ENCODE data around the gene COX20. TPM values are rescaled to one million over a fixed set of nuclear protein-coding genes. Genes with fewer than 3 reads are reported as not detected.

The COX20 gene
- total RNA-seq, 4 donors from 2014 or later: 81.7 to 120 (median 96.0) TPM

GRCh38 chr1:244800821-244801220 is 34.6 kb upstream of the COX20 start:
- Histone ChIP-seq H3K9me3 (no peaks in the 10 kb centered on the region), H3K4me3 (no peak overlapping the region), H3K4me1 (no peaks in the 10 kb centered on the region), H3K36me3 (no peaks in the 10 kb centered on the region), H3K27me3 (no peaks in the 10 kb centered on the region), H3K27ac (no peak overlapping the region)
- 86 to 100% methylated on average over 6 of the region's 9 CpGs for WGBS, 2 donors (ENCODE audit: low coverage in 1 of 2)
- TF ChIP-seq POLR2A (IDR thresholded peaks at IDR 0.05): no peak
- TF ChIP-seq POLR2AphosphoS5 (IDR thresholded peaks at IDR 0.05): no peak
- no peak for TF ChIP-seq CTCF (IDR thresholded peaks at IDR 0.05)
- TF ChIP-seq EP300 (IDR thresholded peaks at IDR 0.05): no peak
- no peak for ATAC-seq

- Histone ChIP-seq H3K27ac (no peak overlapping the region), H3K4me3 (no peak overlapping the region), H3K4me1 (no peaks in the 10 kb centered on the region), H3K36me3 (no peaks in the 10 kb centered on the region), H3K9me3 (no peaks in the 10 kb centered on the region), H3K27me3 (no peaks in the 10 kb centered on the region)
- TF ChIP-seq POLR2A (IDR thresholded peaks at IDR 0.05) (no peak), CTCF (IDR thresholded peaks at IDR 0.05) (peak; percentile 35 to 65 (median 60)), EP300 (IDR thresholded peaks at IDR 0.05) (no peak), POLR2AphosphoS5 (IDR thresholded peaks at IDR 0.05) (no peak)
- WGBS, 2 donors (ENCODE audit: low coverage in 1 of 2): 36 to 47% methylated on average over 14 of the region's 14 CpGs
- ATAC-seq: no peak
Observed at GRCh38 chr1:244801246-244801645, 34.2 kb upstream of the COX20 start.

- H3K4me3 ChIP-seq: no peak overlapping the region
- no peak overlapping the region for H3K27ac ChIP-seq
- TF ChIP-seq CTCF (IDR thresholded peaks at IDR 0.05): no peak
- TF ChIP-seq POLR2A (IDR thresholded peaks at IDR 0.05): no peak
- no peak for TF ChIP-seq POLR2AphosphoS5 (IDR thresholded peaks at IDR 0.05)
- no peak for TF ChIP-seq EP300 (IDR thresholded peaks at IDR 0.05)
- no peaks in the 10 kb centered on the region for H3K4me1 ChIP-seq
- H3K36me3 ChIP-seq: no peaks in the 10 kb centered on the region
- WGBS, 2 donors (ENCODE audit: low coverage in 1 of 2): 66 to 78% methylated on average over 6 to 10 of the region's 14 CpGs
- no peak for ATAC-seq
- no peaks in the 10 kb centered on the region for H3K9me3 ChIP-seq
- H3K27me3 ChIP-seq: no peaks in the 10 kb centered on the region
Observed at GRCh38 chr1:244802041-244802440, 33.4 kb upstream of the COX20 start.

GRCh38 chr1:244802556-244803239 is 32.8 kb upstream of the COX20 start:
- ATAC-seq: no peak
- Histone ChIP-seq H3K27me3 (no peaks in the 10 kb centered on the region), H3K9me3 (no peaks in the 10 kb centered on the region), H3K4me1 (no peaks in the 10 kb centered on the region), H3K4me3 (no peak overlapping the region), H3K36me3 (no peaks in the 10 kb centered on the region), H3K27ac (no peak overlapping the region)
- WGBS, 2 donors (ENCODE audit: low coverage in 1 of 2): 67 to 74% methylated on average over 3 to 8 of the region's 16 CpGs
- TF ChIP-seq POLR2AphosphoS5 (IDR thresholded peaks at IDR 0.05): no peak
- no peak for TF ChIP-seq POLR2A (IDR thresholded peaks at IDR 0.05)
- no peak for TF ChIP-seq EP300 (IDR thresholded peaks at IDR 0.05)
- TF ChIP-seq CTCF (IDR thresholded peaks at IDR 0.05): no peak

- H3K27me3 ChIP-seq: no peaks in the 10 kb centered on the region
- 87 to 90% methylated on average over 8 of the region's 8 CpGs for WGBS, 2 donors (ENCODE audit: low coverage in 1 of 2)
- no peak for ATAC-seq
- no peaks in the 10 kb centered on the region for H3K4me1 ChIP-seq
- no peaks in the 10 kb centered on the region for H3K36me3 ChIP-seq
- H3K9me3 ChIP-seq: no peaks in the 10 kb centered on the region
- no peak for TF ChIP-seq POLR2AphosphoS5 (IDR thresholded peaks at IDR 0.05)
- TF ChIP-seq EP300 (IDR thresholded peaks at IDR 0.05): no peak
- TF ChIP-seq POLR2A (IDR thresholded peaks at IDR 0.05): no peak
- no peak for TF ChIP-seq CTCF (IDR thresholded peaks at IDR 0.05)
- no peak overlapping the region for H3K27ac ChIP-seq
- no peak overlapping the region for H3K4me3 ChIP-seq
Observed at GRCh38 chr1:244804841-244805240, 30.6 kb upstream of the COX20 start.

Measured in gastroesophageal sphincter (tissue), 4 donors.